Measurements from ENCODE around the gene COMTD1. TPM values are rescaled to one million over a fixed set of nuclear protein-coding genes. Genes with fewer than 3 reads are reported as not detected.

COMTD1 gene
- total RNA-seq, 1 experiment from 2014 or later, result 20.5 TPM

DNA sequence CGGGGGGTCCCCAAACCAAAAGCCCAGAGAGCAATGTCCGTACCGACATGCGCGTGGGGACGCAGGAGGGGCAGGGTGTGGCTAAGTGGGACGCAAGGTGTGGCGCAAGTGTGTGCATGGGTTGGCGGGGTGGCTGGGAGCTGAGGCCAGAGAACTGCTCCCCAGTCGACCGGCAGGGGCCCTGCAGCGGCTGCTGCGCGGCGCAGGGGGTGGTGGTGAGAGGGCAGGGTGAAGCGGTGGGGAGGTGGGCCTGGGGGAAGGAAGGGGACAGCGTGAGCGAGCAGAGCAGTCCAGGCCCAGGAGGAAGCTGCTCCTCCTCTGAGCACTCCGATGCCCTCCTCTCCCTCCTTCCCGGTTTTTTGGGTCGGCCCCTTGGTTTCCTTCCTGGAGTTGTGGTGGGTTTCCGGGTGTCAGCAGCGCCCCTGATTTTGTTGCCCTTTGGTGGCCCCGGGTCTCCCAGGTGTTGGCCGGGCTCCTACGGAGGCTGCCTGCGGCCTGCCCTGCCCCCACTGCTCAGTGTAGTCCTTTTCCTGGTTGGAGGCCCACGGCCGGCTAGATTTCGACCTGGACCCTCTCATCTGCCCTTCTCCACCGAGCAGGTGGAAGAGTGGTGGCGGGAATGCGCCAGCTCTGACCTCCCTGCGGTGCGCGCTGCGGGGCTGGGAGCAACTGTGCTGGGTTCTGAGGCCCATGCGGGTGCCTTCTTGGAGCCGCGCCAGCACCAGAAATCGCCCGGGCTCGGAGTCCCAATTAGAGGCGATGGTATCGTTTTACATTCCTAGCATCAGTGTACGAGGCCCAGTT is 40.5 kb upstream of the COMTD1 start:
- H2AFZ ChIP-seq, result peak overlapping the region; percentile 71
- H3K4me3 ChIP-seq, result peak overlapping the region; percentile 56
- intact Hi-C loops (cut with micrococcal nuclease; ENCODE audit: unreplicated experiment), result loop anchor here (2.0 kb wide), 1 partner anchor 19 kb away; no protein-coding TSS in a partner anchor
- no peaks in the 10 kb centered on the region for H3K9me2 ChIP-seq (ENCODE audit: insufficient read depth)
- H3F3A ChIP-seq (ENCODE audit: insufficient read depth, low read depth), result peaks cover 34% of the 10 kb centered on the region
- peak overlapping the region; percentile 81 for H3K4me2 ChIP-seq
- peaks cover 9% of the 10 kb centered on the region for H3K79me2 ChIP-seq (ENCODE audit: low read depth)
- H3K9me3 ChIP-seq (ENCODE audit: insufficient read depth, low read depth), result no peaks in the 10 kb centered on the region
- TF ChIP-seq EZH2 (IDR thresholded peaks at IDR 0.05; ENCODE audit: low read depth), result no peak
- TF ChIP-seq, protein P1, sequence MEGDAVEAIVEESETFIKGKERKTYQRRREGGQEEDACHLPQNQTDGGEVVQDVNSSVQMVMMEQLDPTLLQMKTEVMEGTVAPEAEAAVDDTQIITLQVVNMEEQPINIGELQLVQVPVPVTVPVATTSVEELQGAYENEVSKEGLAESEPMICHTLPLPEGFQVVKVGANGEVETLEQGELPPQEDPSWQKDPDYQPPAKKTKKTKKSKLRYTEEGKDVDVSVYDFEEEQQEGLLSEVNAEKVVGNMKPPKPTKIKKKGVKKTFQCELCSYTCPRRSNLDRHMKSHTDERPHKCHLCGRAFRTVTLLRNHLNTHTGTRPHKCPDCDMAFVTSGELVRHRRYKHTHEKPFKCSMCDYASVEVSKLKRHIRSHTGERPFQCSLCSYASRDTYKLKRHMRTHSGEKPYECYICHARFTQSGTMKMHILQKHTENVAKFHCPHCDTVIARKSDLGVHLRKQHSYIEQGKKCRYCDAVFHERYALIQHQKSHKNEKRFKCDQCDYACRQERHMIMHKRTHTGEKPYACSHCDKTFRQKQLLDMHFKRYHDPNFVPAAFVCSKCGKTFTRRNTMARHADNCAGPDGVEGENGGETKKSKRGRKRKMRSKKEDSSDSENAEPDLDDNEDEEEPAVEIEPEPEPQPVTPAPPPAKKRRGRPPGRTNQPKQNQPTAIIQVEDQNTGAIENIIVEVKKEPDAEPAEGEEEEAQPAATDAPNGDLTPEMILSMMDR (conservative IDR thresholded peaks at IDR 0.05), result 0 out of 2 replicates have a peak, but pooled peaks have one; percentile 27
- ChIA-PET POLR2A (ENCODE audit: unreplicated experiment) (interaction anchor here (0.6 kb wide), 1 partner anchor 636 kb away, joined by 42 read pairs; no protein-coding TSS in a partner anchor), CTCF (no interaction called here)
- peaks cover 60% of the 10 kb centered on the region for H3K4me1 ChIP-seq (replicated peaks; ENCODE audit: insufficient read depth)
- H3K27ac ChIP-seq, result peak overlapping the region; percentile 83
- no peaks in the 10 kb centered on the region for H3K36me3 ChIP-seq (ENCODE audit: low read depth)
- no peaks in the 10 kb centered on the region for H4K20me1 ChIP-seq (ENCODE audit: insufficient read depth)
- DNase-seq, result peak; percentile 30 to 50
- H3K27me3 ChIP-seq (ENCODE audit: insufficient read depth, low read depth), result no peaks in the 10 kb centered on the region
- no TSS peak for BruUV-seq (replicated peaks)

DNA sequence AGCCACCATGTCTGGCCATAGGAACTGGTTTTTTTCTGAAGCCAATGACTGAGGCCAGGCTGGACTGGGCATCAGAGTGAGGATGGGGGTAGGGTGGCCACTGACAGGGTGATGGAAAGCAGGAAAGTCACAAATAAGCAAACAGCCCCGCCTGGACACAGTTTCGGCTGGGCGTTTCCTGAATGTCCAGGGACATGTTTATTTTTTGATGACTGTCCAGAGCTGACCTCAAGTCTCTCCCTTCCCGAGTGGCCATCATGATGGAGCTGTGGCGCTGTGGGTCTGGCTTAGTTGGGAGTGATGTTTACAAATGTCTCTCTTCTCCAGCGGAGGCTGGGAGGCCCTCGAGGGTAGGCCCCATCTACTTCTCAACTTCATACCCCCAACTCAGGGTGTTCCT is 37.1 kb upstream of the COMTD1 start:
- CTCF ChIA-PET, result interaction anchor here (0.6 to 0.9 kb wide), 2 partner anchors 10 to 22 kb away, joined by 3 read pairs; no protein-coding TSS in a partner anchor
- TF ChIP-seq, protein P1 (conservative IDR thresholded peaks at IDR 0.05), result no peak
- TF ChIP-seq EZH2 (IDR thresholded peaks at IDR 0.05; ENCODE audit: low read depth), result no peak

DNA sequence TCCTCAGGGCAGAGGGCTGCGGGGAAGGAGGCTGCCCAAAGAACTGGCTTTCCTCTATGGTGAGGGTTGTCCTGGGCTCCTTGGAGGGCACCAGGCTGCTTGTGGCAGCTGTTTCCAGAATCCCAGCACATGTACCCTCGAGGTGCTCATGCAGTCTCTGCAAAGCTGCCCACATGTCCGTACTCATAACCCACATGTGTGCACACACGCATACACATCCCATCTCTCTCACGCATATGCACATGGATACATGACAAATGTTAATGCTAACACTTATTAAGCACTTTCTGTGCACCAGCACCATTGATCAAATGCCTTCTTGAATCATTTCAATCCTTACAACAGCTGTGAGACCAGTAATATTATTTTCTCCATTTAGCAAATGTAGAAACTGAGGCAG is 36.3 kb upstream of the COMTD1 start:
- Histone ChIP-seq H4K20me1 (ENCODE audit: insufficient read depth) (no peaks in the 10 kb centered on the region), H3K9me3 (ENCODE audit: insufficient read depth, low read depth) (no peaks in the 10 kb centered on the region), H3K9me2 (ENCODE audit: insufficient read depth) (no peaks in the 10 kb centered on the region), H2AFZ (no peak overlapping the region), H3K4me2 (peak overlapping the region; percentile 70), H3K36me3 (ENCODE audit: low read depth) (no peaks in the 10 kb centered on the region), H3K4me3 (peak overlapping the region; percentile 25), H3K27me3 (ENCODE audit: insufficient read depth, low read depth) (no peaks in the 10 kb centered on the region), H3K4me1 (replicated peaks; ENCODE audit: insufficient read depth) (peaks cover 50% of the 10 kb centered on the region), H3K27ac (peak overlapping the region; percentile 72), H3F3A (ENCODE audit: insufficient read depth, low read depth) (peaks cover 27% of the 10 kb centered on the region), H3K79me2 (ENCODE audit: low read depth) (peaks cover 6% of the 10 kb centered on the region)
- ChIA-PET POLR2A (ENCODE audit: unreplicated experiment) (no interaction called here), CTCF (no interaction called here)
- intact Hi-C loops (cut with micrococcal nuclease; ENCODE audit: unreplicated experiment), result no loop called here
- BruUV-seq (replicated peaks), result no TSS peak
- DNase-seq, result no peak
- TF ChIP-seq, protein P1 (conservative IDR thresholded peaks at IDR 0.05), result no peak
- no peak for TF ChIP-seq EZH2 (IDR thresholded peaks at IDR 0.05; ENCODE audit: low read depth)

More for the DNA sequence above, 37.1 kb upstream of the COMTD1 start:
- H3K79me2 ChIP-seq (ENCODE audit: low read depth), result peaks cover 6% of the 10 kb centered on the region
- POLR2A ChIA-PET (ENCODE audit: unreplicated experiment), result interaction anchor here (0.7 kb wide), 1 partner anchor 41 kb away, joined by 4 read pairs; no protein-coding TSS in a partner anchor
- peak overlapping the region; percentile 49; the same call in 1 of the 2 replicates for H2AFZ ChIP-seq
- H3K27me3 ChIP-seq (ENCODE audit: insufficient read depth, low read depth), result no peaks in the 10 kb centered on the region
- H3F3A ChIP-seq (ENCODE audit: insufficient read depth, low read depth), result peaks cover 35% of the 10 kb centered on the region
- H3K4me1 ChIP-seq (replicated peaks; ENCODE audit: insufficient read depth), result peaks cover 55% of the 10 kb centered on the region
- H4K20me1 ChIP-seq (ENCODE audit: insufficient read depth), result no peaks in the 10 kb centered on the region
- peak overlapping the region; percentile 70 for H3K4me2 ChIP-seq
- H3K27ac ChIP-seq, result peak overlapping the region; percentile 72
- intact Hi-C loops (cut with micrococcal nuclease; ENCODE audit: unreplicated experiment), result loop anchor here (1.0 kb wide), 1 partner anchor 11 kb away; no protein-coding TSS in a partner anchor
- no peaks in the 10 kb centered on the region for H3K36me3 ChIP-seq (ENCODE audit: low read depth)
- no TSS peak for BruUV-seq (replicated peaks)
- no peaks in the 10 kb centered on the region for H3K9me3 ChIP-seq (ENCODE audit: insufficient read depth, low read depth)
- no peaks in the 10 kb centered on the region for H3K9me2 ChIP-seq (ENCODE audit: insufficient read depth)
- H3K4me3 ChIP-seq, result peak overlapping the region; percentile 25; the same call in 1 of the 2 replicates
- DNase-seq, result peak; percentile 69 to 93

All from PC-9 (cell line).